GM18511 (cell line): ENCODE data around the gene ACVR2B.

Source experiments
- ATAC-seq: cut with Tn5 transposase; IDR thresholded peaks from one replicate; pipeline ENCODE4 v1.9.1; 2021; ENCODE audit warnings: mild to moderate bottlenecking, moderate library complexity; ENCODE audit not compliant: unreplicated experiment

The ACVR2B gene

GRCh38 chr3:38524141-38524739 is 70.5 kb downstream of the ACVR2B start:
- no peak for ATAC-seq

- no peak for ATAC-seq
These were observed 73.1 kb downstream of the ACVR2B start for GRCh38 chr3:38526792-38527191.

- ATAC-seq = no peak
These were observed 74.8 kb downstream of the ACVR2B start for GRCh38 chr3:38528457-38528856.

GRCh38 chr3:38532529-38532928 is 78.8 kb downstream of the ACVR2B start:
- no peak for ATAC-seq

- no peak for ATAC-seq
These were observed 79.7 kb downstream of the ACVR2B start for GRCh38 chr3:38533285-38533976.

DNA sequence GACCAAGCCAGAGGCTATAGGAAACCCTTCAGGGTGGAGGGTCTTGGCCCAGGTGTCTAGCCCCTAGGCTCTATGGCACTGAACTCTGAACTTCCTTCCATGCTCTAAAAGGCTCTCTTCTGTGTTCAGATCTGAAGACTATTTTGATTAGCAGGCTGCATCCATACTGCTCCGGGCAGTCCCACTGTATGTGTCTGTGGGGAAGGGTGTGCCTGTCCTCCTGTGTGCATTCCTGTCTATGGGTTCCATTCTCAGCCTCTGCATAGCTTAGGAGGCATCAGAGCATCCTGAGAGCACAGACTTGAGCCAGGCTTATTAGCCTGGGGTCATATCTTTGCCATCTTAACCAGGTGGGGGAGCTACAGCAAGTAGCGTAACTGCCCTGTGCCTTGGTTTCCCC is 80.5 kb downstream of the ACVR2B start:
- no peak for ATAC-seq

DNA sequence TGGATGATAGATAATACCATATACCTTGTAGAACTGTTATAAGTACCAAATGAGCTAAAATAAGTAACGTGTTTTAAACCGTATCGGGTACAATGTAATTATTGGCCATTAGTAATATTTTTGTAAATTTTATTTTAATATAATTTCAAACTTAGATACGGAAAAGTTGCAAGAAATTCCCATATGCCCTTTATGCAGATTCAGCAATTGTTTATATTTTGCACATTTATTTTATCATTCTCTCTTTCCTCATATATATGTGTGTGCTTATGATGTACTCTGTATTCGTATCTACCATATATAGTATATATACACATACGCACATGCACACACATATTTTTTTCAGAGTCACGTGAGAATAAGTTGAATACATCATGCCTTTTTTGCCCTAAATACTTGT is 80.9 kb downstream of the ACVR2B start:
- no peak for ATAC-seq

DNA sequence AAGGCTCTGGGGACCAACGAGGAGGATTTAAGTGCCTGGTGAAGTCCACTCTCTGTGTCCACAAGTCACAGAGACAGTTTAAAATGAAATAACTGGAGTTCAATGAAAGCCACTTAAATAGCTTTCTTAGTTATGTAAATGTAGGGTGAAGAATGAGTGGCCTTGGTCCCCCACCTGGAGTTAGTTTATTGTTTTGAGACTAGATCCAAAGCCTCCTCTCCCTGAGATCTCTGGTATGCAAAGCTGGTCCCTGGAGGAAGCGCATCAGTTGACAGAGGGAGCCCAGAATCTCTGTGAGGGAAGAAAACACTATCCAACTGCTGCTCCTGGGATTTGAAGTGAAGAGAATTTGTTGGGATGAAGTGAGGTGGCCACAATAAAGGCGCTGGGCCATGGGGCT is 83.0 kb downstream of the ACVR2B start:
- no peak for ATAC-seq

DNA sequence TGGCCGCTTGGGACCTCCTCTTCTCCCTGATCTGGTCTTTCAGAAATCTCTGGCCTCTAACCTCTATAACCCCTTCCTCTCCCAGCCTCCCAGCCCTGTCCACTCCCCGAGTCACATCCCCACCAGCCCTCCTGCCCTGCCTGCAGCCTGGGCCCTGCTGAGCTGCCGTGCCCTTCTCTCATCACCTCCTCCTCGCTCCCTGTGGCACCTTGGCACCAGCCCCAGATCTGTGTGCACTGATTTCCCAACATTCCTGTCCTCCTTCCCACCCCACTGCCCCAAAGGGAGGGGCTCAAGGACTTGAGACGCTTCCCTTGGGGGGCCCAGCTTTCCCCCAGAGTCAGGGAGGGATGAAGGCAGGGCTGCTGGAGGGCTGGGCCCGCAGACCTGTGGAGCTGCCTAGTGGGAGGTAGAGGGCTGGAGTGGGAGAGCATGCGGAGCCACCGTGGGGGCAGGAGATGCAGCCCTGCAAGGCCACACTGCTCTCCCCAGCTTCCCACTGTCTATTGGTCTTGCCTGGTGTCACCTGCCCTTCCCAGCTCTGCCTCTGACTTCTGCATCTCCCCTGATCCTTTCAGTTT is 85.2 kb downstream of the ACVR2B start:
- ATAC-seq = no peak

GRCh38 chr3:38541806-38542205 is 88.1 kb downstream of the ACVR2B start:
- no peak for ATAC-seq
